Subcutaneous abdominal adipose tissue (tissue), 5 donors: ENCODE measurements around the gene C9orf40.

ENCODE experiments used
- H3K27ac ChIP-seq: one replicate; pipeline ENCODE4 v1.7.0; 2013; ENCODE audit warnings: low read depth, mild to moderate bottlenecking, inconsistent platforms, low read length, moderate library complexity
- H3K27me3 ChIP-seq, 5 donors: one replicate each; pipeline ENCODE4 v1.7.0; 2013; ENCODE audit warnings: low read length in 5 of 5, inconsistent platforms in 1 of 5; ENCODE audit not compliant: control insufficient read depth in 5 of 5, insufficient read depth in 4 of 5
- H3K36me3 ChIP-seq, 5 donors: one replicate each; pipeline ENCODE4 v1.7.0; 2013; ENCODE audit warnings: low read length in 5 of 5; ENCODE audit not compliant: control insufficient read depth in 5 of 5, insufficient read depth in 5 of 5
- H3K4me1 ChIP-seq, 5 donors: one replicate each; pipeline ENCODE4 v1.7.0; 2013; ENCODE audit warnings: low read length in 5 of 5, mild to moderate bottlenecking in 3 of 5, moderate library complexity in 1 of 5; ENCODE audit not compliant: control insufficient read depth in 5 of 5, insufficient read depth in 5 of 5
- H3K4me3 ChIP-seq, 5 donors: one replicate each; pipeline ENCODE4 v1.7.0; 2013; ENCODE audit warnings: low read length in 5 of 5, low read depth in 1 of 5
- H3K9ac ChIP-seq, 5 donors: one replicate each; pipeline ENCODE4 v1.7.0; 2013; ENCODE audit warnings: low read length in 5 of 5, mild to moderate bottlenecking in 4 of 5, moderate library complexity in 3 of 5
- H3K9me3 ChIP-seq, 5 donors: one replicate each; pipeline ENCODE4 v1.7.0; 2013; ENCODE audit warnings: low read length in 5 of 5; ENCODE audit not compliant: control insufficient read depth in 5 of 5
- donor health status: healthy.
- donor health status: healthy.
- donor health status: healthy.
- donor health status: healthy.
- donor health status: healthy.

Gene C9orf40

GRCh38 chr9:74946686-74947085, 6.0 kb downstream of the C9orf40 start:
- Histone ChIP-seq H3K4me1 (peaks cover 0 to 14% (median 6%) of the 10 kb centered on the region in 5 donors), H3K27me3 (no peaks in the 10 kb centered on the region), H3K9ac (no peak overlapping the region), H3K27ac (no peak overlapping the region), H3K9me3 (no peaks in the 10 kb centered on the region), H3K36me3 (no peaks in the 10 kb centered on the region), H3K4me3 (no peak overlapping the region)

GRCh38 chr9:74942801-74943200, 9.9 kb downstream of the C9orf40 start:
- Histone ChIP-seq H3K9ac (no peak overlapping the region), H3K36me3 (no peaks in the 10 kb centered on the region), H3K27me3 (no peaks in the 10 kb centered on the region), H3K4me3 (no peak overlapping the region), H3K9me3 (no peaks in the 10 kb centered on the region), H3K4me1 (no peaks in the 10 kb centered on the region), H3K27ac (no peak overlapping the region)

GRCh38 chr9:74940600-74940999, 12.1 kb downstream of the C9orf40 start:
- Histone ChIP-seq H3K4me1 (no peaks in the 10 kb centered on the region), H3K36me3 (no peaks in the 10 kb centered on the region), H3K27ac (no peak overlapping the region), H3K27me3 (no peaks in the 10 kb centered on the region), H3K9ac (no peak overlapping the region), H3K9me3 (no peaks in the 10 kb centered on the region), H3K4me3 (no peak overlapping the region)

- Histone ChIP-seq H3K36me3 (no peaks in the 10 kb centered on the region), H3K4me3 (no peak overlapping the region), H3K9ac (no peak overlapping the region), H3K4me1 (no peaks in the 10 kb centered on the region), H3K27ac (no peak overlapping the region), H3K9me3 (peaks cover 0 to 9% (median 5%) of the 10 kb centered on the region in 5 donors), H3K27me3 (no peaks in the 10 kb centered on the region)
Measured at GRCh38 chr9:74935008-74935407, 17.7 kb downstream of the C9orf40 start.

GRCh38 chr9:74921737-74922136, 31.0 kb downstream of the C9orf40 start:
- H3K27ac ChIP-seq: no peak overlapping the region
- no peaks in the 10 kb centered on the region for H3K27me3 ChIP-seq

GRCh38 chr9:74920944-74921626, 31.6 kb downstream of the C9orf40 start:
- no peaks in the 10 kb centered on the region for H3K4me1 ChIP-seq
- H3K9me3 ChIP-seq: no peaks in the 10 kb centered on the region
- H3K36me3 ChIP-seq: no peaks in the 10 kb centered on the region
- H3K27ac ChIP-seq: no peak overlapping the region
- H3K27me3 ChIP-seq: no peaks in the 10 kb centered on the region
- H3K4me3 ChIP-seq: no peak overlapping the region
- H3K9ac ChIP-seq: no peak overlapping the region

More at GRCh38 chr9:74921737-74922136, 31.0 kb downstream of the C9orf40 start:
- Histone ChIP-seq H3K9ac (no peak overlapping the region), H3K4me1 (no peaks in the 10 kb centered on the region), H3K9me3 (no peaks in the 10 kb centered on the region), H3K36me3 (no peaks in the 10 kb centered on the region), H3K4me3 (no peak overlapping the region)

- H3K9ac ChIP-seq: no peak overlapping the region
- H3K27me3 ChIP-seq: no peaks in the 10 kb centered on the region
- H3K4me3 ChIP-seq: no peak overlapping the region
- no peak overlapping the region for H3K27ac ChIP-seq
- peaks cover 0 to 10% (median 3%) of the 10 kb centered on the region in 5 donors for H3K9me3 ChIP-seq
- H3K36me3 ChIP-seq: no peaks in the 10 kb centered on the region
- no peaks in the 10 kb centered on the region for H3K4me1 ChIP-seq
Measured at GRCh38 chr9:74910036-74910435, 42.7 kb downstream of the C9orf40 start.

- Histone ChIP-seq H3K27ac (no peak overlapping the region), H3K36me3 (no peaks in the 10 kb centered on the region), H3K4me3 (no peak overlapping the region), H3K9ac (no peak overlapping the region), H3K9me3 (peaks cover 0 to 10% (median 3%) of the 10 kb centered on the region in 5 donors), H3K27me3 (no peaks in the 10 kb centered on the region), H3K4me1 (no peaks in the 10 kb centered on the region)
Measured at GRCh38 chr9:74908665-74909064, 44.0 kb downstream of the C9orf40 start.

- Histone ChIP-seq H3K4me1 (no peaks in the 10 kb centered on the region), H3K36me3 (no peaks in the 10 kb centered on the region), H3K27ac (no peak overlapping the region)
Measured at GRCh38 chr9:74907085-74907484, 45.6 kb downstream of the C9orf40 start.

GRCh38 chr9:74901001-74901400, 51.7 kb downstream of the C9orf40 start:
- Histone ChIP-seq H3K9ac (no peak overlapping the region), H3K36me3 (no peaks in the 10 kb centered on the region), H3K4me1 (no peaks in the 10 kb centered on the region), H3K4me3 (no peak overlapping the region), H3K27ac (no peak overlapping the region), H3K9me3 (no peaks in the 10 kb centered on the region), H3K27me3 (peaks cover 0 to 3% (median 0%) of the 10 kb centered on the region in 5 donors)

More at GRCh38 chr9:74907085-74907484, 45.6 kb downstream of the C9orf40 start:
- H3K9ac ChIP-seq: no peak overlapping the region
- peaks cover 0 to 3% (median 0%) of the 10 kb centered on the region in 5 donors for H3K9me3 ChIP-seq
- no peaks in the 10 kb centered on the region for H3K27me3 ChIP-seq
- no peak overlapping the region for H3K4me3 ChIP-seq
